H1 (cell line): ENCODE data around the gene TM2D1. TPM values are rescaled to one million over a fixed set of nuclear protein-coding genes. Genes with fewer than 3 reads are reported as not detected.

Source experiments
- CTCF ChIA-PET: fragments of 300-600 bp; sonication (Branson Sonifier 250); formaldehyde crosslinking; loops from one replicate; lab custom pipeline; 2021; ENCODE audit not compliant: partially characterized antibody; lab: Charles Lee
- POLR2A ChIA-PET: fragments of 300-600 bp; sonication (Branson Sonifier 250); formaldehyde crosslinking; loops from one replicate; lab custom pipeline; 2021; ENCODE audit warnings: inconsistent platforms; ENCODE audit not compliant: partially characterized antibody; lab: Charles Lee
- DNase-seq, 2 experiments: peaks; one replicate each; pipeline versions ENCODE4 v3.0.0 to v3.0.0-alpha.2; 2010 to 2022; ENCODE audit warnings: low spot score in 2 of 2, low read depth in 1 of 2, mixed read lengths in 1 of 2
- FAIRE-seq: peaks from 2 replicates; lab custom pipeline; 2011; peaks lifted over from hg19 to GRCh38; lab: Jason Lieb, UNC
- H2AFZ ChIP-seq: 2 replicates; pipeline ENCODE4 v1.8.1; 2012; ENCODE audit warnings: low read length, inconsistent platforms
- H2AK5ac ChIP-seq: 2 replicates; pipeline ENCODE4 v1.6.1; 2013; ENCODE audit warnings: low read depth, low read length
- H2BK120ac ChIP-seq: replicated peaks from 2 replicates; pipeline ENCODE3; 2013; ENCODE audit warnings: low read depth, low read length, inconsistent platforms
- H2BK12ac ChIP-seq: 2 replicates; pipeline ENCODE4 v1.6.1; 2013; ENCODE audit warnings: low read depth, low read length
- H2BK15ac ChIP-seq: 2 replicates; pipeline ENCODE4 v1.6.1; 2013; ENCODE audit warnings: low read length
- H2BK20ac ChIP-seq: 2 replicates; pipeline ENCODE4 v1.6.1; 2013; ENCODE audit warnings: low read length
- H2BK5ac ChIP-seq: 2 replicates; pipeline ENCODE4 v1.6.1; 2013; ENCODE audit warnings: low read depth, low read length
- H3K14ac ChIP-seq: 2 replicates; pipeline ENCODE4 v1.6.1; 2013; ENCODE audit warnings: inconsistent platforms; ENCODE audit not compliant: insufficient read length
- H3K18ac ChIP-seq: 2 replicates; pipeline ENCODE4 v1.6.1; 2013; ENCODE audit warnings: low read length; ENCODE audit errors: extremely low read depth
- H3K23ac ChIP-seq: 2 replicates; pipeline ENCODE4 v1.6.1; 2013; ENCODE audit warnings: inconsistent platforms; ENCODE audit not compliant: insufficient read length
- H3K23me2 ChIP-seq: 2 replicates; pipeline ENCODE4 v1.6.1; 2013; ENCODE audit warnings: low read depth, low read length
- H3K27ac ChIP-seq: 2 replicates; pipeline ENCODE4 v1.6.1; 2011; ENCODE audit warnings: low read depth, low read length, inconsistent platforms
- H3K27me3 ChIP-seq, 4 experiments: replicated peaks in 1 of 4; 1 replicate in 1 of 4; 2 replicates in 3 of 4; pipeline versions ENCODE4 v1.6.1 to v1.8.1; 2011 to 2013; ENCODE audit warnings: low read length in 3 of 4, mild to moderate bottlenecking in 3 of 4, inconsistent platforms in 2 of 4, mixed read lengths in 2 of 4, moderate library complexity in 1 of 4; ENCODE audit not compliant: control insufficient read depth in 3 of 4, insufficient read depth in 3 of 4; ENCODE audit errors: extremely low read depth in 1 of 4
- H3K36me3 ChIP-seq, 4 experiments: 2 replicates each; pipeline versions ENCODE4 v1.6.1 to v1.8.1; 2011 to 2013; ENCODE audit warnings: mild to moderate bottlenecking in 4 of 4, low read length in 3 of 4, moderate library complexity in 2 of 4, control low read depth in 1 of 4, inconsistent platforms in 1 of 4; ENCODE audit not compliant: insufficient read depth in 4 of 4, control insufficient read depth in 2 of 4
- H3K4ac ChIP-seq: replicated peaks from 2 replicates; pipeline ENCODE3; 2013; ENCODE audit warnings: low read length, low read depth, mixed read lengths, inconsistent platforms; ENCODE audit not compliant: insufficient read length
- H3K4me1 ChIP-seq, 4 experiments: replicated peaks in 1 of 4; 1 replicate in 1 of 4; 2 replicates in 3 of 4; pipeline versions ENCODE4 v1.6.1 to v1.8.1; 2011 to 2013; ENCODE audit warnings: low read length in 3 of 4, inconsistent platforms in 2 of 4, mixed read lengths in 1 of 4; ENCODE audit not compliant: insufficient read depth in 4 of 4, control insufficient read depth in 3 of 4
- H3K4me2 ChIP-seq, 2 experiments: 2 replicates each; pipeline versions ENCODE4 v1.6.1 to v1.8.1; 2011 to 2013; ENCODE audit warnings: low read depth in 2 of 2, low read length in 2 of 2, control low read depth in 1 of 2, inconsistent platforms in 1 of 2, mild to moderate bottlenecking in 1 of 2; ENCODE audit not compliant: insufficient read depth in 1 of 2
- H3K4me3 ChIP-seq, 4 experiments: fragments of 200-600, 300-600 bp in 1 of 4; sonication (generic), shearing (Covaris generic), sonication (Bioruptor Twin) in 1 of 4; 2 replicates each; pipeline versions ENCODE4 v1.5.1 to v1.8.1; 2011 to 2016; ENCODE audit warnings: low read length in 4 of 4, low read depth in 3 of 4, control low read depth in 2 of 4, inconsistent platforms in 2 of 4, mild to moderate bottlenecking in 2 of 4, mixed read lengths in 1 of 4, moderate library complexity in 1 of 4; ENCODE audit not compliant: insufficient read depth in 2 of 4; ENCODE audit errors: extremely low read depth in 1 of 4
- H3K56ac ChIP-seq: replicated peaks from 2 replicates; pipeline ENCODE3; 2013; ENCODE audit warnings: low read depth, mild to moderate bottlenecking, mixed read lengths, low read length, inconsistent platforms; ENCODE audit not compliant: insufficient read length
- H3K79me1 ChIP-seq: 2 replicates; pipeline ENCODE4 v1.6.1; 2013; ENCODE audit warnings: low read depth, low read length, control low read depth
- H3K79me2 ChIP-seq, 2 experiments: 2 replicates each; pipeline versions ENCODE4 v1.6.1 to v1.8.1; 2012 to 2013; ENCODE audit warnings: low read length in 2 of 2, mild to moderate bottlenecking in 2 of 2, inconsistent platforms in 1 of 2; ENCODE audit not compliant: insufficient read depth in 2 of 2, control insufficient read depth in 1 of 2
- H3K9ac ChIP-seq, 4 experiments: replicated peaks in 1 of 4; 1 replicate in 1 of 4; 2 replicates in 3 of 4; pipeline versions ENCODE4 v1.6.1 to v1.8.1; 2011 to 2013; ENCODE audit warnings: low read depth in 3 of 4, low read length in 3 of 4, control low read depth in 2 of 4, mild to moderate bottlenecking in 2 of 4, moderate library complexity in 2 of 4, inconsistent platforms in 1 of 4; ENCODE audit errors: extremely low read depth in 1 of 4
- H3K9me3 ChIP-seq, 2 experiments: 2 replicates each; pipeline versions ENCODE4 v1.6.1 to v1.8.1; 2012 to 2013; ENCODE audit warnings: mild to moderate bottlenecking in 2 of 2, moderate library complexity in 2 of 2, control low read depth in 1 of 2, inconsistent platforms in 1 of 2, low read depth in 1 of 2, low read length in 1 of 2, mixed read lengths in 1 of 2; ENCODE audit not compliant: insufficient read depth in 2 of 2
- H4K20me1 ChIP-seq, 2 experiments: replicated peaks in 1 of 2; 2 replicates each; pipeline versions ENCODE3 to v1.8.1; 2011 to 2013; ENCODE audit warnings: inconsistent platforms in 2 of 2, low read length in 2 of 2, mild to moderate bottlenecking in 1 of 2; ENCODE audit not compliant: insufficient read depth in 2 of 2, control insufficient read depth in 1 of 2
- H4K5ac ChIP-seq: 2 replicates; pipeline ENCODE4 v1.6.1; 2013; ENCODE audit warnings: low read length, low read depth, mixed read lengths, inconsistent platforms; ENCODE audit not compliant: insufficient read length
- H4K8ac ChIP-seq: 2 replicates; pipeline ENCODE4 v1.8.0; 2013; ENCODE audit warnings: mild to moderate bottlenecking, moderate library complexity, low read length, inconsistent platforms; ENCODE audit not compliant: insufficient read depth; ENCODE audit errors: extremely low read depth
- H4K91ac ChIP-seq: replicated peaks from 2 replicates; pipeline ENCODE3; 2013; ENCODE audit warnings: low read length, mixed read lengths, inconsistent platforms; ENCODE audit not compliant: insufficient read length
- ASH2L ChIP-seq: fragments of 200-600, 300-600 bp; sonication (generic); IDR thresholded peaks from one replicate; pipeline ENCODE4 v1.7.1; 2017; ENCODE audit warnings: low read length
- CHD1 ChIP-seq: IDR thresholded peaks from 2 replicates; pipeline ENCODE4 v1.6.1; 2012; ENCODE audit warnings: low read depth, low read length, improper control_type of control experiment
- GTF2F1 ChIP-seq: IDR thresholded peaks from 2 replicates; pipeline ENCODE4 v1.6.1; 2012; ENCODE audit warnings: low read depth, low read length, improper control_type of control experiment, borderline replicate concordance
- KDM5A ChIP-seq: fragments of 200-600 bp; IDR thresholded peaks from 2 replicates; pipeline ENCODE4 v1.7.1; 2012; ENCODE audit warnings: mild to moderate bottlenecking, low read length, inconsistent platforms, mixed read lengths
- MAFK ChIP-seq: IDR thresholded peaks from 2 replicates; pipeline ENCODE4 v1.6.1; 2012; ENCODE audit warnings: low read depth, mild to moderate bottlenecking, improper control_type of control experiment, low read length
- PHF8 ChIP-seq: fragments of 200-600 bp; sonication (generic); conservative IDR thresholded peaks from 2 replicates; pipeline ENCODE4 v1.7.1; 2012; ENCODE audit warnings: low read depth, mild to moderate bottlenecking, inconsistent platforms, low read length, moderate library complexity
- RFX5 ChIP-seq: IDR thresholded peaks from 2 replicates; pipeline ENCODE4 v1.6.1; 2011; ENCODE audit warnings: low read depth, low read length, improper control_type of control experiment, borderline replicate concordance
- TCF12 ChIP-seq: IDR thresholded peaks from 2 replicates; pipeline ENCODE4 v1.6.1; 2011; ENCODE audit warnings: low read depth, mild to moderate bottlenecking, low read length
- WGBS, 2 experiments: shearing (Covaris generic) in 1 of 2; methylation state at CpG; one replicate each; pipeline versions ENCODE4 v1.1.6 to v1.1.7; 2013 to 2015; ENCODE audit warnings: low lambda C conversion rate in 2 of 2, mixed read lengths in 2 of 2, inconsistent platforms in 1 of 2, low coverage in 1 of 2, missing lambda C conversion rate in 1 of 2; ENCODE audit not compliant: insufficient replicate concordance in 2 of 2, insufficient coverage in 1 of 2, insufficient read length in 1 of 2; ENCODE audit errors: extremely low coverage in 1 of 2, missing lambda C conversion rate in 1 of 2; 5-methylcytosine and 5-hydroxymethylcytosine counted together
- polyA plus RNA-seq, 7 experiments: library from polyadenylated mRNA; depleted of rRNA in 3 of 7; stranded (reverse) in 5 of 7; unstranded in 2 of 7; fragments of >200 nt in 5 of 7; fragments of 200-250 nt in 2 of 7; gene quantifications; 1 replicate in 5 of 7; 2 replicates in 1 of 7; 4 replicates in 1 of 7; pipeline versions ENCODE4 v1.2.1 to v1.2.3, GENCODE V29; 2011 to 2013; ENCODE audit warnings: missing spikeins in 2 of 7, mixed read lengths in 2 of 7
- total RNA-seq: library from RNA; stranded (reverse); fragmentation: NEBNext Ultra II Directional; extraction: Animal tissue kit (Norgen Biotek cat#: 25700); gene quantifications from 2 replicates; pipeline ENCODE4 v1.2.1, GENCODE V29; 2021

TM2D1 gene
- total and polyA plus RNA-seq, 2 of the 8 experiments (the other 6 are each of a cell fraction or from before 2014, with no cell fraction given) = 17.7 to 20.5 TPM

GRCh38 chr1:61770131-61770530, 45.2 kb upstream of the TM2D1 start:
- Histone ChIP-seq H3K79me1 (no peaks in the 10 kb centered on the region), H2AK5ac (no peak overlapping the region), H3K4me3 (no peak overlapping the region), H3K56ac (no peak overlapping the region), H2BK12ac (no peak overlapping the region), H3K23ac (no peak overlapping the region), H3K36me3 (peaks cover 0 to 37% (median 9%) of the 10 kb centered on the region in 4 experiments; a peak in 5 of 8 replicates), H3K9ac (no peak overlapping the region), H3K4me1 (no peaks in the 10 kb centered on the region), H3K27ac (no peak overlapping the region), H3K14ac (no peak overlapping the region), H3K79me2 (no peaks in the 10 kb centered on the region), H4K20me1 (peaks cover 0 to 2% of the 10 kb centered on the region in 2 experiments), H2AFZ (no peak overlapping the region), H3K18ac (no peak overlapping the region), H3K27me3 (no peaks in the 10 kb centered on the region), H2BK120ac (no peak overlapping the region), H4K91ac (no peak overlapping the region), H2BK5ac (no peak overlapping the region), H3K4me2 (no peak overlapping the region), H4K5ac (no peak overlapping the region), H3K23me2 (no peaks in the 10 kb centered on the region), H3K9me3 (no peaks in the 10 kb centered on the region), H4K8ac (no peak overlapping the region), H3K4ac (no peak overlapping the region), H2BK15ac (no peak overlapping the region), H2BK20ac (no peak overlapping the region)
- 100% methylated on average over 1 of the region's 1 CpG; no CpG with 5 or more reads in 1 of the 2 experiments for WGBS, 2 experiments
- DNase-seq (no peak), FAIRE-seq (no peak)
- no peak for TF ChIP-seq GTF2F1
- no peak for TF ChIP-seq RFX5
- TF ChIP-seq KDM5A = no peak
- no peak for TF ChIP-seq PHF8
- TF ChIP-seq TCF12 = no peak
- TF ChIP-seq ASH2L = no peak
- no peak for TF ChIP-seq CHD1
- TF ChIP-seq MAFK = no peak
- POLR2A ChIA-PET = interaction anchor here (0.6 kb wide), 1 partner anchor 1642 kb away, joined by 3 read pairs; no protein-coding TSS in a partner anchor
- CTCF ChIA-PET = interaction anchor here (0.6 kb wide), 1 partner anchor 448 kb away, joined by 5 read pairs; no protein-coding TSS in a partner anchor
